Testis (tissue), 2 donors: ENCODE results near the gene TNXB.

Experiments used
- POLR2A ChIP-seq: fragments of 450-650 bp; IDR thresholded peaks from one replicate; pipeline ENCODE4 v1.6.1; 2017; ENCODE audit warnings: antibody characterized with exemption, mild to moderate bottlenecking, moderate library complexity
- TF ChIP-seq, protein P1 (sequence below), 3 experiments: fragments of 450-650 bp in 2 of 3; fragments of 200-600 bp in 1 of 3; sonication (generic) in 1 of 3; IDR thresholded peaks; one replicate each; pipeline ENCODE4 v1.5.1; 2016 to 2019; ENCODE audit warnings: antibody characterized with exemption in 3 of 3, mild to moderate bottlenecking in 2 of 3, moderate library complexity in 1 of 3

GRCh38 chr6:32149092-32149755 is 40.1 kb upstream of the TNXB start:
- TF ChIP-seq POLR2A = no peak
- TF ChIP-seq, protein P1, sequence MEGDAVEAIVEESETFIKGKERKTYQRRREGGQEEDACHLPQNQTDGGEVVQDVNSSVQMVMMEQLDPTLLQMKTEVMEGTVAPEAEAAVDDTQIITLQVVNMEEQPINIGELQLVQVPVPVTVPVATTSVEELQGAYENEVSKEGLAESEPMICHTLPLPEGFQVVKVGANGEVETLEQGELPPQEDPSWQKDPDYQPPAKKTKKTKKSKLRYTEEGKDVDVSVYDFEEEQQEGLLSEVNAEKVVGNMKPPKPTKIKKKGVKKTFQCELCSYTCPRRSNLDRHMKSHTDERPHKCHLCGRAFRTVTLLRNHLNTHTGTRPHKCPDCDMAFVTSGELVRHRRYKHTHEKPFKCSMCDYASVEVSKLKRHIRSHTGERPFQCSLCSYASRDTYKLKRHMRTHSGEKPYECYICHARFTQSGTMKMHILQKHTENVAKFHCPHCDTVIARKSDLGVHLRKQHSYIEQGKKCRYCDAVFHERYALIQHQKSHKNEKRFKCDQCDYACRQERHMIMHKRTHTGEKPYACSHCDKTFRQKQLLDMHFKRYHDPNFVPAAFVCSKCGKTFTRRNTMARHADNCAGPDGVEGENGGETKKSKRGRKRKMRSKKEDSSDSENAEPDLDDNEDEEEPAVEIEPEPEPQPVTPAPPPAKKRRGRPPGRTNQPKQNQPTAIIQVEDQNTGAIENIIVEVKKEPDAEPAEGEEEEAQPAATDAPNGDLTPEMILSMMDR (IDR thresholded peaks at IDR 0.05) = no peak
